K562 (cell line): ENCODE results near the gene IL12RB2. TPM values are rescaled to one million over a fixed set of nuclear protein-coding genes. Genes with fewer than 3 reads are reported as not detected.

Experiments used
- CBFB ChIP-seq: sonication (generic); formaldehyde crosslinking; IDR thresholded peaks from 2 replicates; pipeline ENCODE4 v1.4.0; 2020; ENCODE audit warnings: mild to moderate bottlenecking, missing genetic modification reagents
- CREB3L1 ChIP-seq: fragments of 450-650 bp; IDR thresholded peaks from 2 replicates; pipeline ENCODE4 v1.6.1; 2014; ENCODE audit warnings: low read depth, mild to moderate bottlenecking, moderate library complexity, borderline replicate concordance
- KDM1A ChIP-seq, 2 experiments: fragments of 450-650 bp; IDR thresholded peaks; 2 replicates each; pipeline ENCODE4 v1.6.1; 2016; ENCODE audit warnings: mild to moderate bottlenecking in 2 of 2
- KLF13 ChIP-seq: fragments of 450-650 bp; IDR thresholded peaks from 2 replicates; pipeline ENCODE4 v1.6.1; 2016; ENCODE audit warnings: missing genetic modification characterization, low read depth, mild to moderate bottlenecking, missing compliant biosample characterization, moderate library complexity, borderline replicate concordance
- MBD2 ChIP-seq: sonication (generic); IDR thresholded peaks from 2 replicates; pipeline ENCODE4 v1.6.1; 2016; ENCODE audit warnings: low read depth, borderline replicate concordance
- NCOA2 ChIP-seq, 2 experiments: fragments of 450-650 bp; IDR thresholded peaks; 2 replicates each; pipeline ENCODE4 v1.6.1; 2018; ENCODE audit warnings: mild to moderate bottlenecking in 2 of 2, moderate library complexity in 1 of 2; ENCODE audit not compliant: partially characterized antibody in 2 of 2
- NFYB ChIP-seq: IDR thresholded peaks from 2 replicates; pipeline ENCODE4 v1.6.1; 2011; ENCODE audit warnings: mild to moderate bottlenecking, moderate library complexity; ENCODE audit not compliant: insufficient read length; ENCODE audit errors: extremely low read depth
- NRF1 ChIP-seq, 2 experiments: fragments of 450-650 bp; IDR thresholded peaks in 1 of 2; conservative IDR thresholded peaks in 1 of 2; 2 replicates each; pipeline ENCODE4 v1.6.1; 2014; ENCODE audit warnings: mild to moderate bottlenecking in 2 of 2
- POLR2A ChIP-seq: fragments of 450-650 bp; conservative IDR thresholded peaks from 2 replicates; pipeline ENCODE4 v1.6.1; 2016
- RB1 ChIP-seq: fragments of 450-650 bp; IDR thresholded peaks from 2 replicates; pipeline ENCODE4 v1.6.1; 2017; ENCODE audit warnings: low read depth, mild to moderate bottlenecking
- RCOR1 ChIP-seq, 2 experiments: IDR thresholded peaks; 2 replicates each; pipeline ENCODE4 v1.6.1; 2012; ENCODE audit warnings: low read depth in 2 of 2, low read length in 2 of 2, borderline replicate concordance in 1 of 2, improper control_type of control experiment in 1 of 2
- RFX1 ChIP-seq: fragments of 450-650 bp; IDR thresholded peaks from 2 replicates; pipeline ENCODE4 v1.6.1; 2016; ENCODE audit warnings: mild to moderate bottlenecking, moderate library complexity
- U2AF2 ChIP-seq: fragments of 200-400 bp; formaldehyde crosslinking; optimal IDR thresholded peaks from 2 replicates; pipeline ENCODE3; 2017; ENCODE audit warnings: low read depth, mild to moderate bottlenecking, low read length
- ZFX ChIP-seq: sonication (generic); formaldehyde crosslinking; IDR thresholded peaks from 2 replicates; pipeline ENCODE4 v1.8.0; 2022; ENCODE audit warnings: mild to moderate bottlenecking, missing genetic modification reagents, moderate library complexity
- polyA plus RNA-seq, 8 experiments: library from polyadenylated mRNA; depleted of rRNA in 4 of 8; stranded (reverse) in 5 of 8; unstranded in 3 of 8; fragments of >200 nt; fragmentation: Nextera tagmentation in 2 of 8; fragmentation: Illumina TruSeq in 1 of 8; extraction: Ambion mirVana in 2 of 8; extraction: Trizol in 1 of 8; gene quantifications; 2 replicates each; pipeline versions ENCODE4 v1.2.1 to v1.2.3, GENCODE V29; 2011 to 2014; ENCODE audit warnings: inconsistent platforms in 1 of 8, missing spikeins in 1 of 8
- total RNA-seq, 7 experiments: library from RNA; depleted of rRNA in 6 of 7; stranded (reverse); fragments of >200 nt in 6 of 7; fragmentation: Illumina TruSeq in 2 of 7; extraction: Trizol in 2 of 7; gene quantifications; 2 replicates each; pipeline versions ENCODE4 v1.2.1 to v1.2.3, GENCODE V29; 2011 to 2021; ENCODE audit warnings: low replicate concordance in 1 of 7
- TF ChIP-seq, protein P1 (sequence below): fragments of 450-650 bp; IDR thresholded peaks from 2 replicates; pipeline ENCODE4 v1.7.1; 2018; ENCODE audit warnings: mild to moderate bottlenecking, low read depth; ENCODE audit not compliant: partially characterized antibody
- TF ChIP-seq, protein P2 (sequence below): IDR thresholded peaks from 3 replicates; pipeline ENCODE4 v1.6.1; 2011; ENCODE audit warnings: borderline replicate concordance, mild to moderate bottlenecking, moderate library complexity; ENCODE audit not compliant: insufficient read length; ENCODE audit errors: extremely low read depth
- TF ChIP-seq, protein P3 (sequence below): sonication (generic); formaldehyde crosslinking; IDR thresholded peaks from 2 replicates; pipeline ENCODE4 v1.8.1; 2022; ENCODE audit warnings: missing genetic modification reagents
- TF ChIP-seq, protein P4 (sequence below): fragments of 250-450 bp; sonication (Bioruptor Pico); IDR thresholded peaks from 2 replicates; pipeline ENCODE4 v1.9.0; 2021; ENCODE audit warnings: mild to moderate bottlenecking

IL12RB2 gene
- total and polyA plus RNA-seq, 9 of the 15 experiments (the other 6 are each of a cell fraction or from before 2014, with no cell fraction given) = 0.39 to 3.3 (median 1.9) TPM

DNA sequence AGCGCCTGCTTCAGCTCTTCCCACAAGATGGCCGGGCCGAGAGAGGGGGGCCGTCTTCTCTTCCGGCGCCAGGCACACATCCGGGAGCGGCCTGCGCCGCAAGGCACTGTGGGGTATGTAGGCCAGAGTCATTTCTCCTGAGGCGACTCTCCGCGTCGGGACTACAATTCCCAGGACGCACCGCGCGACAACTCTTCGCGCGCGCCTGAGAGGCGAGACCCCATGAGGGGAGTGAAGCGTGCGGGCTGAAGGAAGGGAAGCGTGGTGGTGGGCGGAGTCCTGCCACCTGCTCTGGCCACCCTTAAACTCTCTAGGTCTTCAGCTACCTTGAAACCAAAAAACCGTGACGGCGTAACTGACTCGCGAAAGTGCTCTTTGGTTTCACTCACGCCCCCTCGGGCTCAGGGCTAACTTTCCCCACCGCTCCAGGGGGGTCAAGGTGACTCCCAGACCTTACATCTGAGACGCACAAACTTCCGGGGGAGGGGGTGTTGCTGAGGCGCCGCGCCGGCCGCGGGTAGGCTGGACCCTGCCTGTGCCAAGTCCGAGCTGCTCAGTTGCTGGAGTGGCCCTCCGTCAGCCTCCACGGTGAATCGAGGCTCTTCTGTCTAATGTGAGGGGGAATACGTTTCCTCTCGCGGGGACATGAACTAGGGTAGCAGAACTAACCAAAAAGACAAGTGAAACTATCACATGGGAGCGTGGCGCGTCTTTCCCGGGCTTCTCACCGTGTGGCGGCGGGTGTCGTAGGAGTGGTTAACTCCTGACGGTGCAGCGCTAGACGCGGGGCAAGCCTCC is 122.9 kb downstream of the IL12RB2 start, which contains the start of gene SERBP1 (continued):
- peak; percentile 83 to 87 for TF ChIP-seq NRF1 (conservative IDR thresholded peaks at IDR 0.05 in 1 of 2, IDR thresholded peaks at IDR 0.05 in 1 of 2)
- peak in 1 of 2 experiments; percentile 65; a peak in 1 of 4 replicates for TF ChIP-seq KDM1A (IDR thresholded peaks at IDR 0.05)
- TF ChIP-seq NFYB = no peak
- TF ChIP-seq MBD2 = peak; percentile 28; the same call in 1 of the 2 replicates
- TF ChIP-seq, protein P1, sequence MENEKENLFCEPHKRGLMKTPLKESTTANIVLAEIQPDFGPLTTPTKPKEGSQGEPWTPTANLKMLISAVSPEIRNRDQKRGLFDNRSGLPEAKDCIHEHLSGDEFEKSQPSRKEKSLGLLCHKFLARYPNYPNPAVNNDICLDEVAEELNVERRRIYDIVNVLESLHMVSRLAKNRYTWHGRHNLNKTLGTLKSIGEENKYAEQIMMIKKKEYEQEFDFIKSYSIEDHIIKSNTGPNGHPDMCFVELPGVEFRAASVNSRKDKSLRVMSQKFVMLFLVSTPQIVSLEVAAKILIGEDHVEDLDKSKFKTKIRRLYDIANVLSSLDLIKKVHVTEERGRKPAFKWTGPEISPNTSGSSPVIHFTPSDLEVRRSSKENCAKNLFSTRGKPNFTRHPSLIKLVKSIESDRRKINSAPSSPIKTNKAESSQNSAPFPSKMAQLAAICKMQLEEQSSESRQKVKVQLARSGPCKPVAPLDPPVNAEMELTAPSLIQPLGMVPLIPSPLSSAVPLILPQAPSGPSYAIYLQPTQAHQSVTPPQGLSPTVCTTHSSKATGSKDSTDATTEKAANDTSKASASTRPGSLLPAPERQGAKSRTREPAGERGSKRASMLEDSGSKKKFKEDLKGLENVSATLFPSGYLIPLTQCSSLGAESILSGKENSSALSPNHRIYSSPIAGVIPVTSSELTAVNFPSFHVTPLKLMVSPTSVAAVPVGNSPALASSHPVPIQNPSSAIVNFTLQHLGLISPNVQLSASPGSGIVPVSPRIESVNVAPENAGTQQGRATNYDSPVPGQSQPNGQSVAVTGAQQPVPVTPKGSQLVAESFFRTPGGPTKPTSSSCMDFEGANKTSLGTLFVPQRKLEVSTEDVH = peak; percentile 75
- peak; percentile 97 for TF ChIP-seq KLF13
- TF ChIP-seq, protein P2, sequence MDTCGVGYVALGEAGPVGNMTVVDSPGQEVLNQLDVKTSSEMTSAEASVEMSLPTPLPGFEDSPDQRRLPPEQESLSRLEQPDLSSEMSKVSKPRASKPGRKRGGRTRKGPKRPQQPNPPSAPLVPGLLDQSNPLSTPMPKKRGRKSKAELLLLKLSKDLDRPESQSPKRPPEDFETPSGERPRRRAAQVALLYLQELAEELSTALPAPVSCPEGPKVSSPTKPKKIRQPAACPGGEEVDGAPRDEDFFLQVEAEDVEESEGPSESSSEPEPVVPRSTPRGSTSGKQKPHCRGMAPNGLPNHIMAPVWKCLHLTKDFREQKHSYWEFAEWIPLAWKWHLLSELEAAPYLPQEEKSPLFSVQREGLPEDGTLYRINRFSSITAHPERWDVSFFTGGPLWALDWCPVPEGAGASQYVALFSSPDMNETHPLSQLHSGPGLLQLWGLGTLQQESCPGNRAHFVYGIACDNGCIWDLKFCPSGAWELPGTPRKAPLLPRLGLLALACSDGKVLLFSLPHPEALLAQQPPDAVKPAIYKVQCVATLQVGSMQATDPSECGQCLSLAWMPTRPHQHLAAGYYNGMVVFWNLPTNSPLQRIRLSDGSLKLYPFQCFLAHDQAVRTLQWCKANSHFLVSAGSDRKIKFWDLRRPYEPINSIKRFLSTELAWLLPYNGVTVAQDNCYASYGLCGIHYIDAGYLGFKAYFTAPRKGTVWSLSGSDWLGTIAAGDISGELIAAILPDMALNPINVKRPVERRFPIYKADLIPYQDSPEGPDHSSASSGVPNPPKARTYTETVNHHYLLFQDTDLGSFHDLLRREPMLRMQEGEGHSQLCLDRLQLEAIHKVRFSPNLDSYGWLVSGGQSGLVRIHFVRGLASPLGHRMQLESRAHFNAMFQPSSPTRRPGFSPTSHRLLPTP = no peak
- TF ChIP-seq NCOA2 (IDR thresholded peaks at IDR 0.05; ENCODE audit: partially characterized antibody in 2 of 2) = no peak
- TF ChIP-seq RCOR1 (IDR thresholded peaks at IDR 0.05; ENCODE audit: borderline replicate concordance in 1 of 2, low read depth in 2 of 2, low read length in 2 of 2) = peak in 1 of 2 experiments; percentile 25; a peak in 2 of 4 replicates
- 0 out of 2 replicates have a peak, but pooled peaks have one; percentile 42 for TF ChIP-seq CBFB (CRISPR knock-in tag)
- no peak for TF ChIP-seq RFX1
- TF ChIP-seq, protein P3, sequence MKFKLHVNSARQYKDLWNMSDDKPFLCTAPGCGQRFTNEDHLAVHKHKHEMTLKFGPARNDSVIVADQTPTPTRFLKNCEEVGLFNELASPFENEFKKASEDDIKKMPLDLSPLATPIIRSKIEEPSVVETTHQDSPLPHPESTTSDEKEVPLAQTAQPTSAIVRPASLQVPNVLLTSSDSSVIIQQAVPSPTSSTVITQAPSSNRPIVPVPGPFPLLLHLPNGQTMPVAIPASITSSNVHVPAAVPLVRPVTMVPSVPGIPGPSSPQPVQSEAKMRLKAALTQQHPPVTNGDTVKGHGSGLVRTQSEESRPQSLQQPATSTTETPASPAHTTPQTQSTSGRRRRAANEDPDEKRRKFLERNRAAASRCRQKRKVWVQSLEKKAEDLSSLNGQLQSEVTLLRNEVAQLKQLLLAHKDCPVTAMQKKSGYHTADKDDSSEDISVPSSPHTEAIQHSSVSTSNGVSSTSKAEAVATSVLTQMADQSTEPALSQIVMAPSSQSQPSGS = no peak
- TF ChIP-seq POLR2A = peak; percentile 93
- TF ChIP-seq RB1 = peak; percentile 67
- TF ChIP-seq, protein P4, sequence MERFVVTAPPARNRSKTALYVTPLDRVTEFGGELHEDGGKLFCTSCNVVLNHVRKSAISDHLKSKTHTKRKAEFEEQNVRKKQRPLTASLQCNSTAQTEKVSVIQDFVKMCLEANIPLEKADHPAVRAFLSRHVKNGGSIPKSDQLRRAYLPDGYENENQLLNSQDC (CRISPR knock-in tag) = peak; percentile 76; the same call in 1 of the 2 replicates
- peak; percentile 84 for TF ChIP-seq CREB3L1
- no peak for TF ChIP-seq U2AF2
- peak; percentile 61; the same call in 1 of the 2 replicates for TF ChIP-seq ZFX (CRISPR knock-in tag)
